ENCODE measurements around the gene ADAM12. TPM values are rescaled to one million over a fixed set of nuclear protein-coding genes. Genes with fewer than 3 reads are reported as not detected.
"Not testable (repeated sequence)": the region's sequence is repeated elsewhere in the genome, so short reads cannot be mapped to it uniquely, and the experiment has no call there.

The ADAM12 gene
- total RNA-seq, 1 experiment from 2014 or later = 15.8 TPM

DNA sequence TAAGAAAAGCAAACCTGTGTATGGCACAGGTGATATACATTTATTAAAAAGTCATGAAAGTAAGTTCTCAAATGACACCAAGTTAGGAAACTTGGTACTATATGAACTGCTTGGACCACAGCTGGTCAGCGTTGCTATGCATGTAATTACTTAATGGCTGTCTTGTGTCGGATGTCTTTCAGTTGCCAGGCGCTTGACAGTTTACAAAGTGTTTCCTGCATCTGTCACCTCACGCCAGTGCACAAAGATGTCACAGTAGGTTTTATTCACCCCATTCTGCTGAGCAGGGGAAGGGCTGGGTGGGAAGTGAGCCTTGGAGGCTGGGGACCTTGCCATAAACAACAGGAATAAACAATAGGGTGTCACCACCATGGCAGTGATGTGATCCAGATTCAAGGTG lies 35.8 kb downstream of the ADAM12 start:
- H3K27me3 ChIP-seq = no peaks in the 10 kb centered on the region
- H3K36me3 ChIP-seq = peaks cover 6% of the 10 kb centered on the region
- H3K4me3 ChIP-seq = no peak overlapping the region
- DNase-seq = no peak
- H3K9me3 ChIP-seq = peaks cover 13% of the 10 kb centered on the region

DNA sequence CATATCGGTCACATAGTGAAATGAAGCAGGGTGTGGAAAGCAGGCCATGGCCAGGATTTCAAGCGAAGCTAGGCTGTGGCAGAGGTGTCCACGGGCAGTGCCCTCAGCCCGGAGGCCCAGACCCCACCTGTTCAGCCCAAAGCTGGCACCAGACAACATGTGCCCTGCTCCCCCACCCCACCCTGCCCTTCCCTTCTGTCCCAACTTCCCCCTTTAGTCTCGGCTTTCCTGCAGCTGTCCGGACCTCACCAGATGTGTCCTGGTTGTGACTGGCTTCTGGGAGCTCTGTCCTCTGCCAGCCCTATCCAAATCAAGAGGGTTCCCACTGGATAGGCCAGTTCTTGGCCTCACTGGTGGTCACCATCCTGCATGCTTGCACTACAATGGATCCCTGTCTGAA lies 37.3 kb downstream of the ADAM12 start:
- Histone ChIP-seq H3K36me3 (peaks cover 6% of the 10 kb centered on the region), H3K4me3 (no peak overlapping the region), H3K27me3 (no peaks in the 10 kb centered on the region), H3K9me3 (peaks cover 13% of the 10 kb centered on the region)
- DNase-seq = no peak

DNA sequence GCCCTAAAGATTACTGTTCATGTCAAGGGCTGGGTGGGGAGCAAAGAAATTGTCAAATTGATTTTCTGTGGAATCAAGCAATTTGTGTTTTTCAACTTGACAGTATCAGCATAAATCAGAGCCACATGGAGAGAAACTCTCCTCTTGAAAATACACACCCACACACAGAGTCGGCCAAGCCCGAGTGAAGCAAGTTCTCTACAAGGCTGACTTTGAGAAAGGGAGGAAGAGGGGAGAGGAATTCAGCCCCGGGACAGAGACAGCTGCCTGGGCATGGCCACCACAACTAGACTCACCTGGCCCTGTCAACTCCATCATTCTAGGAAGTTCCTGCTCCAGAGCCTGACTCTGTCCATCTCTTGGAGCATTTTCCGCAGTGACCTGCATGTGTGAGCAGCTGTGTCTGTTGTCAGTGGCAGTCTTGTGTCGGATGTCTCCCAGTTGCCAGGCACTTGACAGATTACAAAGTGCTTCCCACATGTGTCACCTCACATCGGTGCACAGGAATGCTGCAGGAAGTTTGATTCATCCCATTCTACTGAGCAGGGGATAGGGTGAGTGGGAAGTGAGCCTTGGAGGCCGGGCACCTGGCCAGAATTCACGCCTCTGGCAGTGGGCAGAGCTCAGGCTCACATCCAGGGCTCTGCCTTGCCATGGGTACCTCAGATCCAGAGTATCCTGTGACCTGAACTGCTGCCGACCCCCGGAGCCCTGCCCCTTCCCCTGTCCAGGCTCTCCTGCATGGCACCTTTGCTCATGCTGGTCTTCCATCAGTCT lies 37.9 kb downstream of the ADAM12 start:
- H3K36me3 ChIP-seq = peaks cover 6% of the 10 kb centered on the region
- peaks cover 10% of the 10 kb centered on the region for H3K9me3 ChIP-seq
- H3K27me3 ChIP-seq = no peaks in the 10 kb centered on the region
- no peak overlapping the region for H3K4me3 ChIP-seq
- peak; percentile 93 for DNase-seq

DNA sequence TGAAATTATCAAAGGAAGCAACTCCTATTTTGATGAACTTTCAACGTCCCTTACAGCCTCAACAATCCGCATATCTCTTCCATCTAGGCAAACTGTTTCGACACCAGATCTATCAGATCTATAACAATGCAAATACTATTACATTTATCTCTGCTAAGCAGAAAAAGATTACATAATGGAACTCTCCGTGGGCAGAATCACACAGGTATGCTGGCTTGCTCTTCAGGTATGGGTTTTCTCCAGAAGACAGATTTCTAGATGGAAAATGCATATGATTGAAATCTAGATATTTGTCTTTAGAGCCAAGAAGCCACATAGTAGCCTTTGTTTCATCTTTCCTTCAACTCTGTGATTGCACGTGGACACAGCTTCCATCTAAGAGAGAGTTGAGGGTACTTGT lies 38.6 kb downstream of the ADAM12 start:
- no peaks in the 10 kb centered on the region for H3K27me3 ChIP-seq
- peaks cover 6% of the 10 kb centered on the region for H3K36me3 ChIP-seq
- no peak for DNase-seq
- H3K9me3 ChIP-seq = peaks cover 10% of the 10 kb centered on the region
- H3K4me3 ChIP-seq = no peak overlapping the region

DNA sequence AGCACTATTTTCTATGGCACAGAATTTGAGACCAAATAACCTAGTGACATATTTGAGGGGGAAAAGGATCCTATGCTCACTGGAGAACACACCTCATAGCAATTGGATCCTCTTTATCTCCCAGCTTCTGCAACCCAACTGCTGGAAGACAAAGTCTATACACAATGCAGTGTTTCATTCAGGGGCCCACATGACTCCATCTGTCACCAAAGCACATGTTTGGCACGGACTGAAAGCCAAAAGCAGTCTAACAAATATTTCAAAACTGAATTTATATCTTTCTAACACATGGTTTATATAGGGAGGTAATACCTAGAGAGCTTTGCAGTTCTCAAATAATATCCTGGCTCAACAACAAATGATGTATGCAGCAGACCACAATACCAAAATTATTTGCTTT lies 39.2 kb downstream of the ADAM12 start:
- Histone ChIP-seq H3K36me3 (peaks cover 6% of the 10 kb centered on the region), H3K4me3 (no peak overlapping the region), H3K9me3 (peaks cover 10% of the 10 kb centered on the region), H3K27me3 (no peaks in the 10 kb centered on the region)
- DNase-seq = no peak

DNA sequence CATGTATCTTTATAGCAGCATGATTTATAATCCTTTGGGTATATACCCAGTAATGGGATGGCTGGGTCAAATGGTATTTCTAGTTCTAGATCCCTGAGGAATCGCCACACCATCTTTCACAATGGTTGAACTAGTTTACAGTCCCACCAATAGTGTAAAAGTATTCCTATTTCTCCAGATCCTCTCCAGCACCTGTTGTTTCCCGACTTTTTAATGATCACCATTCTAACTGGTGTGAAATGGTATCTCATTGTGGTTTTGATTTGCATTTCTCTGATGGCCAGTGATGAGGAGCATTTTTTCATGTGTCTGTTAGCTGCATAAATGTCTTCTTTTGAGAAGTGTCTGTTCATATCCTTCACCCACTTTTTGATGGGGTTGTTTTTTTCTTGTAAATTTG lies 44.8 kb downstream of the ADAM12 start:
- H3K4me3 ChIP-seq, H3K27me3 ChIP-seq, H3K36me3 ChIP-seq, DNase-seq: not testable (repeated sequence)
- peaks cover 11% of the 10 kb centered on the region for H3K9me3 ChIP-seq

DNA sequence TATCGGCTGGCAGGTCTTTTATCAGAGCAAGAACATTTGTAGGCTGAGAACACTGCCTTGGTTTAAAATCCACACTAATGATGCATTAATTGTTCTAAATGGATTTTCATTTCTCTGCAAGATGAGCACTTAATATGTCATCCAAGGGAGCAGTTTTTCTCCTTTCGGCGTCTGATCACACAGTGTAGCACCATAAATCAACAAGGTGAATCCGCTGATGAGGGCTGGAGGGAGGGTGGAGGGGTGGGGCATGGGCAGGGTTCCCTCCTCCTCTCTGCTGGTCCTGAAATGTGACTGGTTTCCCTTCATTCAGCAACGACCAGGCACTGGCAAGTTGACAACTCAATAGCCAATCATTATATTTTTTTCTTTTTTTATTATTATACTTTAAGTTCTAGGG lies 45.6 kb downstream of the ADAM12 start:
- Histone ChIP-seq H3K27me3 (no peaks in the 10 kb centered on the region), H3K9me3 (peaks cover 10% of the 10 kb centered on the region), H3K36me3 (no peaks in the 10 kb centered on the region; the same call in 1 of the 2 replicates), H3K4me3 (no peak overlapping the region)
- no peak for DNase-seq

DNA sequence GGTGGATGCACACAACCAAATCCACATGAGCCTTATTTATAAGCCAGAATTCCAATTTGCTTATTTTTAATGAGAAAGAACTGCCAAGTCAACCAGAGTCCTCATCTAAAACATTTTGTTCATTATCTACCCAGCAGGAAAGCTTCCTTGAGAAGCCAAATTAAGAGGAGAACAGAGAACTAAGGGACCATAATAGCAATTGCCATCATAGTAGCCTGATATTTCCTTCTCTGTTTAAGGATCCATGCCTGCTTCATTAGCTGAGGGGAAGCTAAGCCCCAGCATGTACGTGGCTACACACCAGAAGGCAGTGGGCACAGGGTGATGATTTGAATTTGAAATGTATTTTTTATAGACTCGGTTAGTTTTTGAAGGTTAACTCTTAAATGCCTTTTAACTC lies 46.8 kb downstream of the ADAM12 start:
- no peaks in the 10 kb centered on the region for H3K27me3 ChIP-seq
- H3K36me3 ChIP-seq = no peaks in the 10 kb centered on the region
- no peak overlapping the region for H3K4me3 ChIP-seq
- no peak for DNase-seq
- H3K9me3 ChIP-seq = peaks cover 3% of the 10 kb centered on the region; the same call in 1 of the 2 replicates

DNA sequence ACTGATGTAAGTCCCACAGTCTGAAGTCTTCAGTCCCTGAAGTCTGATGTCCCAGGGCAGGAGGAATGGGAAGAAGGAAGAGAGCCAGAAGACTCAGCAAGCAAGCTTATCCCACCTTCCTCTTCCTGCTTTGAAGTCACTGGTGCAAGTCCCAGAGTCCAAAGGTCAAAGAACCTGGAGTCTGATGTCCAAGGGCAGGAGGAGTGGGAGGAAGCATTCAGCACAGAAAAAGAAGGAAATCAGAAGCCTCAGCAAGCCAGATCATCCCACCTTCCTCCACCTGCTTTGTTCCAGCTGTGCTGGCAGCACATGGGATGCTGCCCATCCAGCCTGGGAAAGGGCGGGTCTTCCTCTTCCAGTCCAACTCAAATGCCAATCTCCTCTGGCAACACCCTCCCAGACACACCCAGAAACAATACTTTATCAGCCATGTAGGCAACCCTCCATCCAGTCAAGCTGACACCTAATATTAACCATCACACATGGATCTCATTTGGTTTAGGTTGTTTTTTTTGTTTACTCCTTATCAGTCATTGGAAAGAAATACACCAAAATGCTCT lies 50.9 kb downstream of the ADAM12 start:
- DNase-seq = no peak

DNA sequence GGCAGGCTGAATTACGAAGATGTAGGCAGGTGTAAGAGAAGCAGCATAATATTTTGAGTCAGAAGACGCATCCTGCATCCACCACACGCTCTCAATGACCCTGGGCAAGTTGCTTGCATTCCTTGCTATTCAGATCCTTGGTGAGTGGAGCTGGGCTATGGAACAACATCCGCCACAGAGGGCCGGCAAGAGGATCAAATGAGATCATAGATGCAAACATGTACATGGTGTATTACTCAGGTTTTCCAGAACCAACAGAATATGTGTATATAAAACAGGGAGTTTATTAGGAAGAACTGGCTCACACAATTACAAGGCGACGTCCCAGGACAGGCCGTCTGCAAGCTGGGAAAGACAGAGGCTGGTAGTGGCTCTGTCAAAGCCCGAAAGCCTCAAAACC lies 51.5 kb downstream of the ADAM12 start:
- no peak for DNase-seq
- Histone ChIP-seq H3K4me3 (no peak overlapping the region), H3K36me3 (peaks cover 5% of the 10 kb centered on the region; the same call in 1 of the 2 replicates), H3K9me3 (no peaks in the 10 kb centered on the region), H3K27me3 (no peaks in the 10 kb centered on the region)

More for the DNA sequence above, 50.9 kb downstream of the ADAM12 start:
- Histone ChIP-seq H3K9me3 (no peaks in the 10 kb centered on the region), H3K27me3 (no peaks in the 10 kb centered on the region), H3K4me3 (no peak overlapping the region), H3K36me3 (peaks cover under 1% of the 10 kb centered on the region; the same call in 1 of the 2 replicates)

DNA sequence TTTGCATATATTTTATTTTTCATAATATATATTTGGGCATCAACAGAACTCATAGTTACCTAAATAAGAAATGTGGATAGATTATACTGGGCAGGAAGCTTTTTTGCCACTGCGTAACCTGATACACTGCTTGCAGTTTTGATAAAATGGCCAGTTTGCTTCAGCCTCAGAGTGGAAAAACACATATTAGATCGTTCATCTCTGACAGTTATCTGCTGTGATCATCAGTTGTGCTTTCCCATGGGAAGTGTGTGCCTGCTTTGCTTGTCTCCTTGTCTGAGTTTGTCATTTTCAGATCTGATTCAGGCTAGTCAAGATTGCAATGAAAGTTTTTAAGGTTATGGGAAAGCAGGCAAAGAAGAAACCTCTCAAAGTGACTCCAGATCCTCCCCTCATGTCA lies 54.0 kb downstream of the ADAM12 start:
- Histone ChIP-seq H3K9me3 (no peaks in the 10 kb centered on the region; the same call in 1 of the 2 replicates), H3K27me3 (no peaks in the 10 kb centered on the region), H3K36me3 (peaks cover 10% of the 10 kb centered on the region), H3K4me3 (no peak overlapping the region)
- DNase-seq = no peak

DNA sequence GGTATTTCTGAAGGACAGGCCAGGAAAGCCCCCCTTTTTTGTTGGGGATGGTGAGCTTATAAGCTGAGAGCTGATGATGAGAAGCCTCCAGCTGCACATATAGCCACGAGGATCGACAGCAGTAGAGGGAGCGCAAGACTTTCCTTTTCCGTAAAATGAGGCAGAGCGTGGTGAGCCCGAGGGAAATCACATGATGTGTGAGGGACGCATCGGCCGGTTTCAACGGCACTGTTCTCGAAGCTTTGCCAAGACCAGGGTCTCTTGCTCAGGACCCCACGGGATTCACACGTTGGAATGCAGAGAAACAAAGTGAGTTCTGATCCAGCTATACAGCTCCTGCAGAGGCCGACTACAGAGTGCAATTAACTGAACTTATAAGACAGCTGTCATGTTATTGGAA lies 55.7 kb downstream of the ADAM12 start:
- peaks cover 22% of the 10 kb centered on the region for H3K36me3 ChIP-seq
- H3K27me3 ChIP-seq = no peaks in the 10 kb centered on the region
- H3K9me3 ChIP-seq = no peaks in the 10 kb centered on the region; the same call in 1 of the 2 replicates
- no peak for DNase-seq
- H3K4me3 ChIP-seq = no peak overlapping the region

DNA sequence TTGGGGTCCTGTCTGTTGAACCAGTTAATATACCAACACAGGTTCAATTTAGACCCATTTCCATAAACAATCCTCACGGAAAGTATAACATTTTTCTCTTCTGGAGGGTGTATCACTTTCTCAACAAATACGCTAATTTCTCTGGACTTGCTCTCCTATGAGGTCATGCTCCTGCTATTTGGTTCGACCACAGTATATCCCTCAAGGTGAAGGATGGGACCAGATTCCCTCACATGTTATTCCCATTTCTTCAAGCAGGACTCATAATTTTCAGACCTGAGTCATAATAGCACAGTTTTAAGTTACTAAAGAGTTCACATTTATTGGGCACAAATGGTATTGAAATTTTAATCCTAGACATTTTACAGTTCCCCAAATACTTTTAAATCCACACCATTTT lies 57.2 kb downstream of the ADAM12 start:
- H3K36me3 ChIP-seq = peaks cover 23% of the 10 kb centered on the region
- H3K9me3 ChIP-seq = no peaks in the 10 kb centered on the region; the same call in 1 of the 2 replicates
- H3K4me3 ChIP-seq = no peak overlapping the region
- no peak for DNase-seq
- no peaks in the 10 kb centered on the region for H3K27me3 ChIP-seq

DNA sequence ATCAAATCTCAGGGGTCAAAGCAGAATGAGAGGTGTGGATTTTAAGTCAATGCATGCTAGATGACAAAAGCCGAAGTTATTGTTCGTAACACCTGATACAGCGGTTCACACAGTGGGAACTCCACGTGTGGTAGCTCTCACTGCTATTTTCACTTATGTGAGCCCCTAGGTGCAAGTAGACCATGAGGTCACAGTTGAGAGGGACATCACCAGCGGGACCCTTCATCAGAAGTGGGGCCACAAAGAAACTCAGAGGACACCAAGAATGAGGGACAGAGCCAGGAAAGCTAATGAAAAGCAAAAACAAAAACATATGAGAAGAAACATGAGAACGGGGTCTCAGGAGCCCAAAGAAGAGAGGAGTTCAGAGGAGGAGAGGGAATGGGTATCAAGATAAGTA lies 63.5 kb downstream of the ADAM12 start:
- no peak for DNase-seq
- Histone ChIP-seq H3K4me3 (no peak overlapping the region), H3K9me3 (no peaks in the 10 kb centered on the region), H3K27me3 (no peaks in the 10 kb centered on the region), H3K36me3 (peaks cover 15% of the 10 kb centered on the region)

DNA sequence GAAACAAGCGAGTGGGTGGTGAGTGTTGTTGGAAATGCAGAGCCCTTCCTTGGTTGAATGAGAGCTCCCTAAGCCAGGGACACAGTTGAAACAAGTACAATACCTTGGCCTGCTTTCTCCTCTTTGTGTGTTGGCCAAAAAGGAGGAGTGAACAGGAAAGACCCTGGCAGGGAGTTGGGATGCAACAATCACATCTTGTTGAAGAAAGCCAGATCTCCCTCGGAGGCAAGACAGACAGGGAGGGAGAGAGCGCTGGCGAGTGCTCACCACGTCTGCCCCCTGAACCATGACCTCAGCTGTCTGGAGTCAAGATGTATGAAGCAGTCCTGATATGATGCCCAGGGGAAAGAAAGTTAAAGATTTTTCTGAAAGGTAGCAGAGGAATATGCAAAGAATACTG lies 66.8 kb downstream of the ADAM12 start:
- no peak for DNase-seq
- Histone ChIP-seq H3K9me3 (no peaks in the 10 kb centered on the region), H3K36me3 (peaks cover 2% of the 10 kb centered on the region), H3K4me3 (no peak overlapping the region), H3K27me3 (no peaks in the 10 kb centered on the region)

DNA sequence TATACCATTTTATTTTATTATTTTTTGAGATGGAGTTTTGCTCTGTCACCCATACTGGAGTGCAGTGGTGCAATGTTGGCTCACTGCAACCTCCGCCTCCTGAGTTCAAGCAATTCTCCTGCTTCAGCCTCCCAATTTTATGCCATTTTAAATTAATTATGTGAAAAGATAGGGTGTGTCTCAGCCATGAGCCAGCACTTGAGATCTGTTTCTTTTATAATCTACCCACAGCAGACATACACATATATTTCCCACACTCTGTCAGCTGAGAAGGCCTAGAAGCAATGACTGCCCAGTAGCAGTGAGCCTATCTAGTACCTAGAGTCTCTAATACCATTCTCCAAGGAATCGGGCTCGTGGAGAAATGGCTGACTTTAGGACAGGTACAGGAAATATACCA lies 70.5 kb downstream of the ADAM12 start:
- H3K36me3 ChIP-seq = peaks cover under 1% of the 10 kb centered on the region

DNA sequence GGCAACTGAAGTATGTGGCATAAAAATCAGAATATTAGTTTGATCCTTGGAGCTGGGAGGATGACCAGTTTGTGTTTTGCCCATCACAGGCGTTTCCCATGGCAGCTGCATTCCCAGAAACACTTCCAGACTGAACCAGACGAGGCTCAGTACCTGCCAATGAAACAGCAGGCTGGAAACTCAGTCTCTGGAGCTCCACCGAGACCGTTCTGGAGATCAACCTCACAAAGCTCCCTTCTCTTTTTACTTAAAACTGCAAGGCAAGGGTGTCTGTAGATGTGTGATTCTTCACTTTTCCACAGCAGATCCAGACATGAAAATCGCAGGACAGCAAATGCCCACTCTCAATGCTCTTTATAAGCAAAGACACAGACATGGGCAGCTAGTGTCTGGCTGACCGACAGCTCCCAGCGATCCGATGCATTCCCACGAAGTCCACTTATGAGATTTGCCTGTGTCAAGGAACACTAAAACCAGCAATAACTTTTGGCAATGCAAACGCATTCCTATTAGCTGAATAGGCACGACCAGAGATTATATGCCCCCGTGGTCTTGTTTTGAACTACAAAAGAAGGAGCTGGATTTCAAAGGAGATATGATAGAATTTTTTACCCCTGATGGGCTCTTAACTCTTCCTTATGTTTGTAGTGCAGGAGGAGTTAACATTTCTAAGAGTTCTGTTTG lies 72.6 kb downstream of the ADAM12 start:
- H3K27me3 ChIP-seq = no peaks in the 10 kb centered on the region
- H3K9me3 ChIP-seq = no peaks in the 10 kb centered on the region
- H3K36me3 ChIP-seq = peaks cover 3% of the 10 kb centered on the region
- DNase-seq = peak; percentile 36
- no peak overlapping the region for H3K4me3 ChIP-seq

More for the DNA sequence above, 70.5 kb downstream of the ADAM12 start:
- Histone ChIP-seq H3K4me3 (no peak overlapping the region), H3K9me3 (no peaks in the 10 kb centered on the region), H3K27me3 (no peaks in the 10 kb centered on the region)
- DNase-seq = no peak
